NB4 (cell line): ENCODE measurements around the gene THADA.

Source experiments
- CTCF ChIP-seq: IDR thresholded peaks from one replicate; pipeline ENCODE4 v1.5.1; 2012; ENCODE audit warnings: low read depth, low read length
- MAX ChIP-seq: IDR thresholded peaks from 2 replicates; pipeline ENCODE4 v1.6.1; 2011; ENCODE audit warnings: low read depth, low read length
- POLR2A ChIP-seq: IDR thresholded peaks from 2 replicates; pipeline ENCODE4 v1.6.1; 2011; ENCODE audit warnings: mild to moderate bottlenecking; ENCODE audit not compliant: insufficient read length; ENCODE audit errors: extremely low read depth

GRCh38 chr2:43333656-43334144, 262.1 kb downstream of the THADA start:
- TF ChIP-seq CTCF (no peak), POLR2A (no peak), MAX (no peak)
